Neural crest cell (in vitro differentiated cells): ENCODE data around the gene CCKAR. TPM values are rescaled to one million over a fixed set of nuclear protein-coding genes. Genes with fewer than 3 reads are reported as not detected.

Experiments
- DNase-seq: peaks from one replicate; pipeline ENCODE4 v3.0.0; 2021; ENCODE audit warnings: low read depth, mixed read lengths, low spot score
- H3K27ac Mint-ChIP-seq: one replicate; pipeline ENCODE4 v1.8.0; 2021; ENCODE audit warnings: mild to moderate bottlenecking, mixed read lengths; ENCODE audit not compliant: unreplicated experiment
- H3K27me3 Mint-ChIP-seq: 2 replicates; pipeline ENCODE4 v1.8.0; 2021; ENCODE audit warnings: low read depth, mild to moderate bottlenecking, mixed read lengths
- H3K36me3 Mint-ChIP-seq: 2 replicates; pipeline ENCODE4 v1.8.0; 2021; ENCODE audit warnings: low read depth, mild to moderate bottlenecking, mixed read lengths
- H3K4me1 Mint-ChIP-seq: 2 replicates; pipeline ENCODE4 v1.8.0; 2021; ENCODE audit warnings: mixed read lengths
- H3K4me3 Mint-ChIP-seq: one replicate; pipeline ENCODE4 v1.8.0; 2021; ENCODE audit warnings: mild to moderate bottlenecking, mixed read lengths
- H3K9me3 Mint-ChIP-seq: 2 replicates; pipeline ENCODE4 v1.8.0; 2021; ENCODE audit warnings: mixed read lengths
- total RNA-seq: library from RNA; stranded (reverse); gene quantifications from 2 replicates; pipeline ENCODE4 v1.2.1, GENCODE V29; 2021
- TF ChIP-seq, protein P1 (sequence below): fragments of 200-600 bp; sonication (generic); conservative IDR thresholded peaks from 2 replicates; pipeline ENCODE4 v1.5.0; 2021; ENCODE audit warnings: antibody characterized with exemption, mild to moderate bottlenecking

The CCKAR gene
- total RNA-seq, 1 donor from 2014 or later = not detected

DNA sequence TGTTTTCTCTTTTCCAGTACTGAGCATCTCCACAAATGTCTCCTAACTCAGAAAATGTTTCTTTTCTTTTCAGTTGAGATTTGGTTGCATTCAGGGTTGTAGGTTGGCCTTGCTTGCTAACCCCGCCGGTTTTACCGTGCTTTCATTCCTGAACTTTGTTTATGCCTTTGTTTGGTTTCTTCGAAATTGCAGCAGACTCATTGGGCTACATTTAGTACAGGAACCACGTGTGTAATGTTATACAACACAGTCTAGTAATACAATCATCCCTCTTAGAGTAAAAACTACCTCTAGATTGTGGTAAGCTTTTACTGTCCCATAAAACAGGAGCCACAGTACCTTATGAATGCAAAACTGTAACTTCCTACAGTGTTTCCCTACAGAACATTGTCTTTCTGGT lies 57.9 kb downstream of the CCKAR start:
- H3K27ac Mint-ChIP-seq = no peak overlapping the region
- no peak overlapping the region for H3K4me3 Mint-ChIP-seq

DNA sequence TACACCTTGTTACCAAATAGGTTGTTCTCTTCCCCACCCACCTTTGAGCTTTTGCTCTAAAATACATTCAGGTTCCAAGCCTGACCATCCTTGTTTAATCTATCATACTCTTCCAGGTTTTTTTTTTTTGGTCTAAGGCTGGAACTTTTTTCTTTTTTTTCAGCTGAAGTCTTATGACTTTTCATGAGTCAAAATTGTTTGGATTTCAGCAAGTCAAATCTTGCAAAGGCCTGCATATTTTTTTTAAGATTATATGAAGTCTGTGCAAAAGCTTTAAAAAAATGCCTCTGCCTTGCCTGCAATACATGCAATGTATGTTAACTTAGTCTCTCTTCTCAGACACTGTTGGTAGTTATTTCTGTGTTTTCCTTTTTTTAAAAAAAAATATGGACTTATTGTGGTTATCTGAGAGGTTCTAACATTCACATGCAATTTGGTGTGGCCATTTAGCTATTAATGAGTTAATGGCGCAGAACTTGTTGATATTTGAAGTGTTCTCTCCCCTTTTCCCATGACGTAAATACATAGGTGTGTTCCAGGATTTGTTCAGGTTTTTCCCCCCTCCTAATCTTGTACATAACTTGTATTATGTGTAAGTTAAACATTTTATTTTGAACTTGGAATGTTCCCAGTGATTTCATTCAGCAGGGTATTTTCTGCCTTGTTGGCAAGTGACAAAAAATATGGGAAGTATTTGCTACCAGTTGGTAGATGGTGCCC lies 58.7 kb downstream of the CCKAR start:
- Mint-ChIP-seq H3K36me3 (peaks cover 12% of the 10 kb centered on the region), H3K4me1 (peaks cover 5% of the 10 kb centered on the region)

More for the DNA sequence above, 57.9 kb downstream of the CCKAR start:
- H3K9me3 Mint-ChIP-seq = no peaks in the 10 kb centered on the region
- no peaks in the 10 kb centered on the region for H3K27me3 Mint-ChIP-seq
- TF ChIP-seq, protein P1, sequence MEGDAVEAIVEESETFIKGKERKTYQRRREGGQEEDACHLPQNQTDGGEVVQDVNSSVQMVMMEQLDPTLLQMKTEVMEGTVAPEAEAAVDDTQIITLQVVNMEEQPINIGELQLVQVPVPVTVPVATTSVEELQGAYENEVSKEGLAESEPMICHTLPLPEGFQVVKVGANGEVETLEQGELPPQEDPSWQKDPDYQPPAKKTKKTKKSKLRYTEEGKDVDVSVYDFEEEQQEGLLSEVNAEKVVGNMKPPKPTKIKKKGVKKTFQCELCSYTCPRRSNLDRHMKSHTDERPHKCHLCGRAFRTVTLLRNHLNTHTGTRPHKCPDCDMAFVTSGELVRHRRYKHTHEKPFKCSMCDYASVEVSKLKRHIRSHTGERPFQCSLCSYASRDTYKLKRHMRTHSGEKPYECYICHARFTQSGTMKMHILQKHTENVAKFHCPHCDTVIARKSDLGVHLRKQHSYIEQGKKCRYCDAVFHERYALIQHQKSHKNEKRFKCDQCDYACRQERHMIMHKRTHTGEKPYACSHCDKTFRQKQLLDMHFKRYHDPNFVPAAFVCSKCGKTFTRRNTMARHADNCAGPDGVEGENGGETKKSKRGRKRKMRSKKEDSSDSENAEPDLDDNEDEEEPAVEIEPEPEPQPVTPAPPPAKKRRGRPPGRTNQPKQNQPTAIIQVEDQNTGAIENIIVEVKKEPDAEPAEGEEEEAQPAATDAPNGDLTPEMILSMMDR = no peak
- peaks cover 5% of the 10 kb centered on the region for H3K4me1 Mint-ChIP-seq
- DNase-seq = no peak
- peaks cover 11% of the 10 kb centered on the region for H3K36me3 Mint-ChIP-seq

More for the DNA sequence above, 58.7 kb downstream of the CCKAR start:
- no peak for DNase-seq
- H3K4me3 Mint-ChIP-seq = no peak overlapping the region
- TF ChIP-seq, protein P1 = no peak
- no peak overlapping the region for H3K27ac Mint-ChIP-seq
- no peaks in the 10 kb centered on the region for H3K9me3 Mint-ChIP-seq
- no peaks in the 10 kb centered on the region for H3K27me3 Mint-ChIP-seq

Other genes with a start within 250 kb of the CCKAR start
- 76.4 and 79.9 TPM in 2 replicates for gene RBPJ, start 169.5 kb downstream of the CCKAR start, total RNA-seq
- 9.2 and 11.7 TPM in 2 replicates for gene TBC1D19, start 93.6 kb upstream of the CCKAR start, total RNA-seq